ENCODE measurements around the gene CNIH1.

The CNIH1 gene

DNA sequence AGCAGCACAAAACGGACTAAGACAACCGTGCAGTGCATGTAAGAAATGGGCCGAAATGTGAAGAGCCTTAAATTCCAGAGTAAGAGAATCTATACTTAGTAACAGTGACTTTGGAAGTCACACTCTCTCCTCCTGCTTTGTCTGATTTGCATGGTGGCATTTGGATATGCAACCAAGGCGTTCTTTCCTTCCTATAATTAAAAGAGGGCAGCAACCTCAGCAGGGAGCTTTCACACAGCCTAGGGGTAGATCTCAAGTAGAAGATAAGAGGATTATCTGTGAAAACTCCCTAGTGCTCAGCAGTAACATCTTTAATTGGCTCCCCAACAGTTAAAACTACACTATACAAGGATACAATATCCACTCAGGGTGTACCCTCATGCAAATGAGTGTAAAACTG lies 31.1 kb upstream of the CNIH1 start:
- no peak for TF ChIP-seq POLR2AphosphoS5 (IDR thresholded peaks at IDR 0.05; ENCODE audit: low read depth)
- TF ChIP-seq, protein P1, sequence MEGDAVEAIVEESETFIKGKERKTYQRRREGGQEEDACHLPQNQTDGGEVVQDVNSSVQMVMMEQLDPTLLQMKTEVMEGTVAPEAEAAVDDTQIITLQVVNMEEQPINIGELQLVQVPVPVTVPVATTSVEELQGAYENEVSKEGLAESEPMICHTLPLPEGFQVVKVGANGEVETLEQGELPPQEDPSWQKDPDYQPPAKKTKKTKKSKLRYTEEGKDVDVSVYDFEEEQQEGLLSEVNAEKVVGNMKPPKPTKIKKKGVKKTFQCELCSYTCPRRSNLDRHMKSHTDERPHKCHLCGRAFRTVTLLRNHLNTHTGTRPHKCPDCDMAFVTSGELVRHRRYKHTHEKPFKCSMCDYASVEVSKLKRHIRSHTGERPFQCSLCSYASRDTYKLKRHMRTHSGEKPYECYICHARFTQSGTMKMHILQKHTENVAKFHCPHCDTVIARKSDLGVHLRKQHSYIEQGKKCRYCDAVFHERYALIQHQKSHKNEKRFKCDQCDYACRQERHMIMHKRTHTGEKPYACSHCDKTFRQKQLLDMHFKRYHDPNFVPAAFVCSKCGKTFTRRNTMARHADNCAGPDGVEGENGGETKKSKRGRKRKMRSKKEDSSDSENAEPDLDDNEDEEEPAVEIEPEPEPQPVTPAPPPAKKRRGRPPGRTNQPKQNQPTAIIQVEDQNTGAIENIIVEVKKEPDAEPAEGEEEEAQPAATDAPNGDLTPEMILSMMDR (IDR thresholded peaks at IDR 0.05; ENCODE audit: insufficient read depth, low read length): no peak
- no peak for TF ChIP-seq SPI1 (IDR thresholded peaks at IDR 0.05; ENCODE audit: borderline replicate concordance, low read depth)
- TF ChIP-seq REST (IDR thresholded peaks at IDR 0.05; ENCODE audit: insufficient replicate concordance, low read depth): no peak
- TF ChIP-seq GABPA (IDR thresholded peaks at IDR 0.05; ENCODE audit: low read depth): no peak
- no peak overlapping the region for H3K4me3 ChIP-seq (replicated peaks; ENCODE audit: insufficient read depth, low read length)
- H3K27ac ChIP-seq (replicated peaks): no peak overlapping the region
- H3K27me3 ChIP-seq (ENCODE audit: insufficient read depth, poor library complexity, severe bottlenecking): no peaks in the 10 kb centered on the region
- no peak for DNase-seq (ENCODE audit: low read depth in 1 of 2, low spot score in 1 of 2)

DNA sequence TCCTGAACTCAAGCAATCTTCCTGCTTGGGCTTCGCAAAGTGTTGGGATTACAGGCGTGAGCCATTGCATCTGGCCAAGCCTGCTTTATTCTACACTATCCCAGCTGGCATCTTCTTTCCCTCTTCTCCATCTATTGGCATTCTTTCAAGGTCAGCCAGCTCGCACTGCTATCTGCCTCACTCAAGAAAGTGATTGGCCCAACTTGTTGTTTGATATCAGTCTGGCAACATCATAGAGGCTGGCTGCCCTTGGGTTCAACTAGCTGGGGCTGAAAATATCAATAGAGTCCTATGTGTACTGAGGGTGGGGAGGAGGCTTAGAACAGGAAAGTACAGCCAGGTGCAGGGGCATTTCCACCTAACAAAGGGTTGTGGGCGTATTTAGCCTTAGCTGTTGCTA lies 30.5 kb upstream of the CNIH1 start:
- Histone ChIP-seq H3K4me3 (replicated peaks; ENCODE audit: insufficient read depth, low read length) (no peak overlapping the region), H3K27me3 (ENCODE audit: insufficient read depth, poor library complexity, severe bottlenecking) (no peaks in the 10 kb centered on the region), H3K27ac (replicated peaks) (no peak overlapping the region)
- TF ChIP-seq SPI1 (IDR thresholded peaks at IDR 0.05; ENCODE audit: borderline replicate concordance, low read depth) (no peak), GABPA (IDR thresholded peaks at IDR 0.05; ENCODE audit: low read depth) (no peak), POLR2AphosphoS5 (IDR thresholded peaks at IDR 0.05; ENCODE audit: low read depth) (no peak), REST (IDR thresholded peaks at IDR 0.05; ENCODE audit: insufficient replicate concordance, low read depth) (no peak)
- TF ChIP-seq, protein P1 (IDR thresholded peaks at IDR 0.05; ENCODE audit: insufficient read depth, low read length): no peak
- DNase-seq (ENCODE audit: low read depth in 1 of 2, low spot score in 1 of 2): no peak

DNA sequence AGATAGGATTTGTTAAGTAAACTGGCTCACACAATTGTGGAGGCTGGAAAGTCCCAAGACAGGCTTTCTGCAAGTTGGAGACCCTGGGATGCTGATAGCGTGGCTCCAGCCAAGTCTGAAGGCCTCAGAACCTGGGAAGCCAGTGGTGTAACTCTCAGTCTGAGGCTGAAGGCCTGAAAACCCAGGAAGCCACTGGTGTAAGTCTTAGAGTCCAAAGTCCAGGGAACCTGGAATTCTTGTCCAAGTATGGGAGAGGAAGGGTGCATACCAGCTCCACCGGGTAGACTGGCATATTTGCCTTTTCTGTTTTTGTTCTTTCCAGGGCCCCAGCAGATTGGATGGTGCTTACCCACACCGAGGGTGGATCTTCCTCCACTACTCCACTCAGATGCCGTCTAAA lies 29.5 kb upstream of the CNIH1 start:
- no peak for DNase-seq (ENCODE audit: low read depth in 1 of 2, low spot score in 1 of 2)
- Histone ChIP-seq H3K27me3 (ENCODE audit: insufficient read depth, poor library complexity, severe bottlenecking) (no peaks in the 10 kb centered on the region), H3K4me3 (replicated peaks; ENCODE audit: insufficient read depth, low read length) (no peak overlapping the region), H3K27ac (replicated peaks) (no peak overlapping the region)
- TF ChIP-seq, protein P1 (IDR thresholded peaks at IDR 0.05; ENCODE audit: insufficient read depth, low read length): no peak
- TF ChIP-seq REST (IDR thresholded peaks at IDR 0.05; ENCODE audit: insufficient replicate concordance, low read depth) (no peak), GABPA (IDR thresholded peaks at IDR 0.05; ENCODE audit: low read depth) (no peak), SPI1 (IDR thresholded peaks at IDR 0.05; ENCODE audit: borderline replicate concordance, low read depth) (no peak), POLR2AphosphoS5 (IDR thresholded peaks at IDR 0.05; ENCODE audit: low read depth) (no peak)

All from HL-60 (cell line).